Adipocyte (in vitro differentiated cells): Measurements from ENCODE around the gene TSHB.

Experiments
- DNase-seq: peaks from one replicate; pipeline ENCODE4 v3.0.0-alpha.2; 2015; ENCODE audit warnings: low read depth
- H3K27me3 ChIP-seq: replicated peaks from 2 replicates; pipeline ENCODE4 v1.7.0; 2013; ENCODE audit warnings: mild to moderate bottlenecking, low read length, moderate library complexity; ENCODE audit not compliant: control insufficient read depth, insufficient read depth
- H3K36me3 ChIP-seq: 2 replicates; pipeline ENCODE4 v1.7.0; 2013; ENCODE audit warnings: low read length, mild to moderate bottlenecking, moderate library complexity; ENCODE audit not compliant: control insufficient read depth, insufficient read depth, severe bottlenecking
- H3K4me1 ChIP-seq: 2 replicates; pipeline ENCODE4 v1.7.0; 2013; ENCODE audit warnings: mild to moderate bottlenecking, low read length, moderate library complexity; ENCODE audit not compliant: control insufficient read depth, insufficient read depth
- H3K4me3 ChIP-seq: 2 replicates; pipeline ENCODE4 v1.7.0; 2013; ENCODE audit warnings: mild to moderate bottlenecking, low read length, moderate library complexity
- H3K9ac ChIP-seq: 2 replicates; pipeline ENCODE4 v1.7.0; 2013; ENCODE audit warnings: mild to moderate bottlenecking, low read length, moderate library complexity
- H3K9me3 ChIP-seq: 2 replicates; pipeline ENCODE4 v1.7.0; 2013; ENCODE audit warnings: mild to moderate bottlenecking, low read length, moderate library complexity; ENCODE audit not compliant: control insufficient read depth

Gene TSHB

DNA sequence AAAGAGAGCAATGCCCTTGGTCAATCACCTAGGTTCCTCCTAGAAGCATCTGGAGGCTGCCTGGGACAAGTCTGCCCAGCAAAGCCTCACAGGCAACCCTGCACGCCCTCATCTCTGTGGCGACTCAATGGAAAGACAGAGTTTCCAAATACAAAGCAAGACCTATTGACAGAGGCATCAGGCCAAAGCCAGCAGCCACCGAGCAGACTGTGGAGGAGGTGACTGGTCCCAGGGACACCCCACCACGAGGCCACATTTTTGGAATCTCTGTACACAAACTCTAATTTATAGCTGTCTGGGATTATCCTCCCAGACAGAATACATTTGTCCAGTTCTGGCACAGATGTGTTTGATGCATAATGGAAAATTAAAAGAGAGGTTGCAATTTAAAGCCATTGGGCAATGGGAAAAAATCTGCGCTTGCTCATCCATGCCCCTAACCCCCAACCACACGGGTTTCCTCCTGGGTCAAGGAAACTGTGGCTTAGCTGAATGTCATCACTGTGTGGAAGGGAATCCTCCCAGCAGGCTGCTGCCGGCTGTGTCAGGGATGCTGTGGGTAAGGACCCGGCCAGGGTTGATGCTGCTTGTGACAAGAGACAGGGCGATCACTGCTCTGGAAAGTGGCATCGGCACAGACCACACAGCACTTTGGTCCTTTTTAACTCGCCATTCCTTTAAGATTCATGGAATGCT lies 45.4 kb downstream of the TSHB start:
- Histone ChIP-seq H3K9me3 (no peaks in the 10 kb centered on the region), H3K4me1 (peaks cover 18% of the 10 kb centered on the region), H3K9ac (no peak overlapping the region), H3K36me3 (no peaks in the 10 kb centered on the region), H3K4me3 (no peak overlapping the region), H3K27me3 (no peaks in the 10 kb centered on the region)
- DNase-seq, result no peak

DNA sequence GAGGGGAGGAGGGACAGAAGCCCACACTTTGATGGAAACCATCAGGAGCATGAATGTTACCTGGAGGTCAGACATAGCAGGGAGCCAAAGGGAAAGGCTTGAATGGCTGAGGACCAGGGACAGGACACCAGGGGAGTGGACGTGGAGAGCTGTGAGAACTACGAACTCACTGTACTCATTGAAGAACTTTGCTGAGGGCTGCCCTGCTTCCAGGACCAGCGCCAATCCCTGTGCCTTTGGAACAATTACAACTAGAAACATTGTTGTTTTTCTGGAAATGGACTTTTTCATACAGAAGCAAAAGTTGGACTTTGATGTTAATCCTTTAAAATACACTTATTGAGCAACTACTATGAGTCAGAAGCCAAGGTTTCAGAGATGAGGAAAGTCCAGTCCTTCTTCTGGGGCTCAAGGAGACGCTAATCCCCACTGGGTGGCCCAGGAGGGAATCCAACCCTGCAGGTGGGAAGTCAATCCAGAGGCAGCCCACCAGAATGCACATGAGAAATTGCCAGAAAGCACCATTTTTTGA lies 46.8 kb downstream of the TSHB start:
- Histone ChIP-seq H3K9me3 (no peaks in the 10 kb centered on the region), H3K36me3 (no peaks in the 10 kb centered on the region), H3K4me1 (peaks cover 18% of the 10 kb centered on the region), H3K27me3 (no peaks in the 10 kb centered on the region), H3K4me3 (no peak overlapping the region), H3K9ac (no peak overlapping the region)
- DNase-seq, result peak; percentile 58

DNA sequence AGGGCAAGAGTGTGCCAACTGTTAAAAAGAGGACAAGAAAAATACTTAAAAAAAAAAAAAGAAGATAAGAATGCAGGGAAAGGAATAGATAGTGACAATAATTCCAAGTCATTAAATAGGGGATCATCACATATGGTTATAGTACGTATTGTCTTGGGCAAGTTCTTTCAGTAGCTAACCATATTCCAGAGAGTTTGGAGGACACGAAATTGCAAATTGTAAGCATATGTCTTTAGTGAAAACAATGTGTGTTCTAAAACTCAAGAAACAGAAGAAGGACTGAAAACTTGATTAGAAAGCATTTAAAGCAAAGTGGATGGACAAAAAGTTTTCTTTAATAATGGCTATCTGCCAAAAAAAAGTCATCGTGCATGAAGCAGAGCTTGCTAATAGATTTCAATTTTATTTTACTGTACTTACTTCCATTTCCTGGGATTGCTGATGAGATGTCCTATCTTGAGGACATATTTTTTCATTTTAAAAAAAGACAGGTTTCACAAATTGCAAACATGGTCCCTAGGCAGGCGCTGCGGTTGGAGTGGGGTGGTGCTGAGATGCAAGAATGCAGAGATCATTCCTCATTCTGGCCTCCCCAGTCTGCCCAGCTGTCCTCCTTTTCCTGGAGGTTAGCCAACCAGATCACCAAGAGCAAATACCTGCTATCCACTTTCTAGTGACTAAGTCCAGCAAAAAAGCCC lies 47.8 kb downstream of the TSHB start:
- Histone ChIP-seq H3K9me3 (no peaks in the 10 kb centered on the region), H3K27me3 (no peaks in the 10 kb centered on the region), H3K9ac (no peak overlapping the region), H3K4me3 (no peak overlapping the region), H3K4me1 (peaks cover 18% of the 10 kb centered on the region), H3K36me3 (no peaks in the 10 kb centered on the region)
- DNase-seq, result peak; percentile 31

DNA sequence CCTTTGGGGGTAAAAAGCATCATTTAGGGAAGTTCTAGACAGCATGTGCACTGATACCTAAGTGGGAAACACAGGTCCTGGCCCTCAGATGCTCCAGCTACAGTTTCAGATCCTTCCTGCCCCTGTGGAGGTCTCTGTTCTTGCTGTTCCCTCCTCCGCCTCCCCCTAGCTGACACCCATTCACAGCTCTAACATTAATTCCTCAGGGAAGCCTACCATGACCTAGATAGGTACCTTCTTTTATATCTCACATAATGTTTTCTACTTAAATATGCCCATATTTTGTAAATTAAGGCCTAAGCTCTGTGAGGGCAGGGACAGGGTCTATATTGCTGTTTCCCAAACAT lies 48.3 kb downstream of the TSHB start:
- no peak overlapping the region for H3K9ac ChIP-seq
- no peaks in the 10 kb centered on the region for H3K27me3 ChIP-seq
- no peaks in the 10 kb centered on the region for H3K36me3 ChIP-seq
- peaks cover 18% of the 10 kb centered on the region for H3K4me1 ChIP-seq
- DNase-seq, result no peak
- no peak overlapping the region for H3K4me3 ChIP-seq
- no peaks in the 10 kb centered on the region for H3K9me3 ChIP-seq

DNA sequence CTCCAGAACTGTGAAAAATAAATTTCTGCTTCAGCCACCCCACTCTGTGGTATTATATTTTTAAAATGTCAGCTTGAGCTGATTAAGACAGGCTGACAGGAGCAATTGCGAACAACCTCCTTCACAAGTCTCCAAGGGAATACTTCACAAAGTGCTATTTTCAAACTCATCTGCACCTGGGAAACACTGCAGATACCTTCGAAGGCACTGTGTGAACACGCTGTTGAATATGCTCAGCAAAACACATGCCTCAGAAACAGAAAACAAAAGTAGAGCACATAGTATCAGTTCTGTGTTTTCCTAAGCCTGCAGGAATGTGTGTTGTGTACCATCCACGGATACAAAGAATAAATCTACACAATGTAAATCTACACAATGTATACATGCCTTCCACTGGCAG lies 49.1 kb downstream of the TSHB start:
- Histone ChIP-seq H3K36me3 (no peaks in the 10 kb centered on the region), H3K4me3 (no peak overlapping the region), H3K4me1 (peaks cover 18% of the 10 kb centered on the region), H3K9me3 (no peaks in the 10 kb centered on the region), H3K9ac (no peak overlapping the region), H3K27me3 (no peaks in the 10 kb centered on the region)
- no peak for DNase-seq

DNA sequence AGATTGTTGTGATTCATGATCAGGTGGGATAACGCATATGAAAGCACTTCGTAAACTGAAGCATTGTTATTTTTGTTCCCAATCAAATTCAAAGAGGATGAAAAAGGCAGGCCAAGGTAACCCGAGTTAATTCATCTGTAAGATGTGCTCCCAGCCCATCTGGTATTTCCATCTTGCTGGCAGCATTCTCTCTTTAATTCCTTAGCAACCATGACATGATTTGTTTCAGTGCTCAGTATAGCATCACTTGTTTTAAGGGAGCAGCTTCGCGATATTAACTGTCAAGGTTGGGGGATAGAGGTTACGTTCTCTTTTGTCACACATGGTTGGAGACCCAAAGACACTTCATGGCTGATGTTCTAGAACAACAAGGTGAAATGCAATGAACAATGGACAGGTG lies 53.3 kb downstream of the TSHB start:
- no peak overlapping the region for H3K9ac ChIP-seq
- H3K4me1 ChIP-seq, result no peaks in the 10 kb centered on the region
- H3K27me3 ChIP-seq, result no peaks in the 10 kb centered on the region
- H3K9me3 ChIP-seq, result no peaks in the 10 kb centered on the region
- H3K4me3 ChIP-seq, result no peak overlapping the region
- no peak for DNase-seq
- H3K36me3 ChIP-seq, result no peaks in the 10 kb centered on the region
